BE2C (cell line): Measurements from ENCODE around the gene FUS.
"Not testable (repeated sequence)": the region's sequence is repeated elsewhere in the genome, so short reads cannot be mapped to it uniquely, and the experiment has no call there.

ENCODE experiments used
- DNase-seq: peaks from one replicate; pipeline ENCODE4 v3.0.0-alpha.2; 2020
- H3K27me3 ChIP-seq: fragments of 250-450 bp; sonication (Bioruptor Pico); 2 replicates; pipeline ENCODE4 v1.5.1; 2020; ENCODE audit warnings: mild to moderate bottlenecking
- H3K36me3 ChIP-seq: fragments of 250-450 bp; sonication (Bioruptor Pico); 2 replicates; pipeline ENCODE4 v1.5.1; 2020; ENCODE audit warnings: mild to moderate bottlenecking
- H3K4me1 ChIP-seq: fragments of 250-450 bp; sonication (Bioruptor Pico); 2 replicates; pipeline ENCODE4 v1.5.1; 2020
- H3K4me3 ChIP-seq: 2 replicates; pipeline ENCODE4 v1.5.1; 2011; ENCODE audit warnings: low read depth, low read length
- H3K9me3 ChIP-seq: fragments of 250-450 bp; sonication (Bioruptor Pico); 2 replicates; pipeline ENCODE4 v1.5.1; 2020
- CTCF ChIP-seq: IDR thresholded peaks from 2 replicates; pipeline ENCODE4 v1.5.1; 2012; ENCODE audit warnings: mild to moderate bottlenecking, low read depth, low read length

The FUS gene

GRCh38 chr16:31192856-31193642 lies 13.1 kb downstream of the FUS start:
- no peak for TF ChIP-seq CTCF
- H3K36me3 ChIP-seq: peaks cover 84% of the 10 kb centered on the region
- no peak for DNase-seq

GRCh38 chr16:31193874-31194273 lies 13.9 kb downstream of the FUS start:
- no peak for TF ChIP-seq CTCF
- Histone ChIP-seq H3K4me1 (no peaks in the 10 kb centered on the region), H3K27me3 (no peaks in the 10 kb centered on the region), H3K36me3 (peaks cover 81% of the 10 kb centered on the region), H3K4me3 (no peak overlapping the region), H3K9me3 (no peaks in the 10 kb centered on the region)
- DNase-seq: no peak

More at GRCh38 chr16:31192856-31193642, 13.1 kb downstream of the FUS start:
- Histone ChIP-seq H3K27me3 (no peaks in the 10 kb centered on the region), H3K4me3 (no peak overlapping the region), H3K9me3 (no peaks in the 10 kb centered on the region), H3K4me1 (no peaks in the 10 kb centered on the region)

GRCh38 chr16:31194898-31195297 lies 15.0 kb downstream of the FUS start:
- Histone ChIP-seq H3K9me3 (no peaks in the 10 kb centered on the region), H3K27me3 (no peaks in the 10 kb centered on the region), H3K36me3 (peaks cover 71% of the 10 kb centered on the region), H3K4me1 (no peaks in the 10 kb centered on the region), H3K4me3 (no peak overlapping the region)
- no peak for DNase-seq
- no peak for TF ChIP-seq CTCF

GRCh38 chr16:31195861-31196260 lies 15.9 kb downstream of the FUS start:
- H3K4me1 ChIP-seq, H3K9me3 ChIP-seq, DNase-seq, H3K27me3 ChIP-seq, H3K4me3 ChIP-seq: not testable (repeated sequence)
- H3K36me3 ChIP-seq: peaks cover 61% of the 10 kb centered on the region

GRCh38 chr16:31196324-31197088 lies 16.6 kb downstream of the FUS start:
- Histone ChIP-seq H3K9me3 (no peaks in the 10 kb centered on the region), H3K4me3 (no peak overlapping the region), H3K36me3 (peaks cover 55% of the 10 kb centered on the region), H3K27me3 (peaks cover 4% of the 10 kb centered on the region), H3K4me1 (no peaks in the 10 kb centered on the region)
- no peak for DNase-seq
- no peak for TF ChIP-seq CTCF

- DNase-seq: no peak
- no peak for TF ChIP-seq CTCF
- no peak overlapping the region for H3K4me3 ChIP-seq
- no peaks in the 10 kb centered on the region for H3K9me3 ChIP-seq
- no peaks in the 10 kb centered on the region for H3K4me1 ChIP-seq
- H3K36me3 ChIP-seq: peaks cover 37% of the 10 kb centered on the region
- H3K27me3 ChIP-seq: peaks cover 23% of the 10 kb centered on the region
Observed at GRCh38 chr16:31198207-31198882, 18.4 kb downstream of the FUS start.
